Measurements from ENCODE around the gene ZNF292.
A peak's percentile ranks its signal among the peaks of the same experiment; 100 is the strongest.
"Not testable (repeated sequence)": the region's sequence is repeated elsewhere in the genome, so short reads cannot be mapped to it uniquely, and the experiment has no call there.

Gene ZNF292

DNA sequence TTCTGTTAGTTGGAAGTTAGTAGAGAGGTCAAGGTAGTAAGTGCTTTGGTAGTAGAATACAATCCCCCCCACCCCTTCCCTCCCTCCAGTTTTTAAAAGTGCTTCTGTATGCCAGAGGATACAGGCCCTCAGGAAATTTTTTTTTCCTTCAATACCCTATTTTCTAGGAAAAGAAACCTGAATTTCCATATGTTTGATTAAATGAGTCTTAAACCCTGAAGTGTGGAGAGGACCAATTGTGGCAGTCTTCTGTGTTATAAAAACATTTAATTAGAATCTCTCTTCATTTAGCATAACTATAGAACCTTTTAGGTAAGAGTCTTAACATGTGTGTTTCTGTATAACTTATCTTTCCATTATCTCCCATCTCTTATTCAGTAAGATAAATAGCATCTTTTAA lies 59.5 kb downstream of the ZNF292 start:
- DNase-seq = no peak

DNA sequence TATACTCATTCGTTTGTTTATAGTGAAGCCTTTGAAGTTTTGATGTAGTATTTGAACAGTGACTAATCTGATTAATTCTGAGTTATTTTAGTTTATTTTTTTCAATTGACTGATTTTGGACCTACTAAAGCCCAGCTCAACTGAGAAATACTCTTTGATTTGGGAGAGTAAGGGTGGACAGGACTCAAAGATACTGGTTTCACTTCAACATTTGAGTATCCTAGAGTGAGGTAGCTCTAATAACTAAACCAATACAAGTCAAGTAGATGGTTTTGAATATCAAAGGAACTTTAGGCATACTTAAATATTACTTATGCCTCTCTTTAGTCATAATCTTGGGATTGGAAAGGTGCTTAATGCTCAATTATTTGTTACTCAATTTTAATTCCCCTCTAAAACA lies 65.6 kb downstream of the ZNF292 start:
- DNase-seq = no peak

DNA sequence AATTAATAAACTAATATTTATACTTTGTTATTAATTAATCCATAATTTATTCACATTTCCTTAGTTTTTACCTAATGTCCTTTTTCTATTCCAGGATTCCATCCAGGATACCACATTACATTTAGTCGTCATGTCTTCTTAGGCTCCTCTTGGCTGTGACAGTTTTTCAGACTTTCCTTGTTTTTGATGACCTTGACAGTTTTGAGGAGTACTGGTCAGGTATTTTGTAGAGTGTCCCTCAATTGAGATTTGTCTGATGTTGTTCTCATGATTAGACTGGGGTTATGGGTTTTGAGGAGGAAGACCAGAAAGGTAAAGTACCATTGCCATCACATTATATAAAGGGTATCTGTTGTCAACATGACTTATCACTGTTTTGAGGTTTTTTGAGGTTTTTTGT lies 67.3 kb downstream of the ZNF292 start:
- DNase-seq = no peak

DNA sequence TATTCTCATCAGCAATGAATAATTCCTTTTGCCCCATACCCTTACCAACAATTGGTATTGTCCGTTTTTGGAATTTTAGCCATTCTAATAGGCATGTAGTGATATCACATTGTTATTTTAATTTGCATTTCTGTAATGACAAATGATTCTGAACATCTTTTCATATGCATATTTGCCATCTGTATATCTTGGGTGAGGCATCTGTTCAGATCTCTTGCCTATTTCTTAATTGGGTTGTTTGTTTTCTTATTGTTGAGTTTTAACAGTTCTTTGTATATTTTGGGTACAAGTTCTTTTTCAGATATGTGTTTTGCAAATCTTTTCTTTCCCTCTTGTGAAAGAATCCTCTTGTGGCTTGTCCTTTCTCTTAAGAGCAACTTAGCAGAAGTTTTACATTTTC lies 69.6 kb downstream of the ZNF292 start:
- DNase-seq = no peak

DNA sequence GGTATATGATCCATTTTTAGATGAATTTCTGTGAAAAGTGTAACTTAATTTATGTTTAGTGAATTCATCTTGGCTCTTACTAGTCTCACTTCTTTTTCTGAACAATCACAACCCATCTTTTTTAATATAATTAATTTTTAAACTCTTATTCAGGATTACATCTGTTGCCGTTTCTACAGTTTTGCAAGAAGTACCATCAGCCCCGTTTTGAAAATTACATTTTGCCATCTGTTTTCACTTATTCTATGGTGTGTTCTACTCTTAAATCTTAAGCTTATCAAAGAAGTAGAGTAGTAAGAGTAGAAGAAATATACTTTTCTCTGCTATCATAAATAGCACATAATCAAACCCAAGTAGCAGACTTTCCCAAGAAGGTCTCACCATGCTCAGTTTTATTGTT lies 70.1 kb downstream of the ZNF292 start:
- no peak for DNase-seq

DNA sequence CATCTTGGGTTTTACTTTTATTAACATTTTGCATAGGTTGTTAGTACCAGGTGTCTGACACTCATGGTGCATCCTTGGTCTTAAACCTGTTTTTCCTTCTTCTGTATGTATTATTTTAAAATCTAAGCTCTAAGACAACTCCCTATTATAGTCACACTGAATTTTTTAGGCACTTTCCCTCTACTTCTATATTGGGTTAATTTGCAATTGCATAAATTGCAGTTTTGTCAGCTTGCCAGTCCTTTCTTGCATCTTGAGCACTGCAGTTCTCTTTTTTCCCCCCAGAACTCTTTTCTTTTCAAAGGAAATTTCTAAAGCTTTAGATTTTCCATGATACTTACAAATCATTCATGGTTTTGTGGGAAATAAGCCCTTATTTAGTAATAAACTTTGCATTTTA lies 70.6 kb downstream of the ZNF292 start:
- no peak for DNase-seq

DNA sequence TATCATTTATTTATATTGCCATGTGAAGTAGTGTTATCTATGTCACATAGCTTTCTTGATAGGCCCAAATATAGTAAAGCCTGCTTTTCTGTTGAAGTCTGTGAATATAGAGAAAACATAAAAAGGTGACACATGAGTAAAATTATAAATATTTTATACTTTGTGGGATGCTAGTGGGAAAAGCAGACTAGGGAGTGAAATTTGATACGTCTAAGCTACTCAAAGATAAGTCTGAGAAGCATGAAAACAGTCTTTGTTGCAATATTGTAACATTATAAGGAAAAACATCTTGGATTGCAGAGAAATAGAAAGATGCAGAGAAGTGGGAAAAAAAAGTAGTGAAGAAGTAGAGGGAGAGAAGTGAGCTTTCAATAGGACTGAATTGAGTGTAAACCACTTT lies 75.4 kb downstream of the ZNF292 start:
- no peak for DNase-seq

DNA sequence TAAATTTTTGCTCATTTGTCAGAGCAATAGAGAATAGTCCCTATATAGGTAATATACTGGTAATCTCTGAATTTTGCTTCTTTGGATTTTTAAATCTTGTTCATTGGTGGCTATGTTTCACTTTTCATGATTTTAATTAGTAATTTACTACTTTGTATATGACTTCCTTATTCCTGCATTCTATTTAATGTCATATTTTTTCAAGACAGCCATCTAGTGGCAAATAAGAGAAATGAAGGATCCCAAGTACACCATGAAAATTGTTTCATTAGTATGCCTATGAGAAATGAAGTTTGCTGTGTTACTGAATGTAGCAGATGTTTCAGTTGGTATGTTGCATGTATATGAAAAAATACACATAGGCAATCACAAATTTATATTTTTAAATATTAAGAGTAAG lies 82.4 kb downstream of the ZNF292 start:
- peak in 1 of 2 donors; percentile 48 for DNase-seq

DNA sequence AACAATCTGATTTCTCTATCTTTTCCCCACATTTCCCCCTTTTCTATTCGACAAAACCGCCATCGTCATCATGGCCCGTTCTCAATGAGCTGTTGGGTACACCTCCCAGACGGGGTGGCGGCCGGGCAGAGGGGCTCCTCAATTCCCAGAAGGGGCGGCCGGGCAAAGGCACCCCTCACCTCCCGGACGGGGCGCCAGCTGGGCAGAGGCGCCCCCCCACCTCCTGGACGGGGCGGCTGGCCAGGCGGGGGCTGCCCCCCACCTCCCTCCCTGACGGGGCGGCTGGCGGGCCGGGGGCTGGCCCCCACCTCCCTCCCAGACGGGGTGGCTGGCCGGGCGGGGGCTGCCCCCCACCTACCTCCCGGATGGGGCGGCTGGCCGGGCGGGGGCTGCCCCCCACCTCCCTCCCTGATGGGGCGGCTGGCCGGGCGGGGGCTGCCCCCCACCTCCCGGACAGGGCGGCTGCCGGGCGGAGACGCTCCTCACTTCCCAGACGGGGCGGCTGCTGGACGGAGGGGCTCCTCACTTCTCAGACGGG lies 83.8 kb downstream of the ZNF292 start:
- DNase-seq = not testable (repeated sequence)

DNA sequence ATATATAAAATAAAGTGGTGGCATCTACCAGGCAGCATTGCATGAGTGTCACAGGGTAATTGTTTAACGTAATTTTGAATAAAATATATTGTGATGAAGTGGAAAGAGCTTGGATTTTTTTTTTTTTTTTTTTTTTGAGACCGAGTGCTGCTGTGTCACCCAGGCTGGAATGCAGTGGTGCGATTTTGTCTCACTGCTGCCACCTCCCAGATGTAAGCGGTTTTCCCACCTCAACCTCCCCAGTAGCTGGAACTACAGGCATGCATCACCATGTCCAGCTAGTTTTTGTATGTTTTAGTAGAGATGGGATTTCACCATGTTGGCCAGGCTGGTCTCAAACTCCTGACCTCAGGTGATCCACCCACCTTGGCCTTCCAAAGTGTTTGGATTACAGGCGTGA lies 85.9 kb downstream of the ZNF292 start:
- DNase-seq = no peak

DNA sequence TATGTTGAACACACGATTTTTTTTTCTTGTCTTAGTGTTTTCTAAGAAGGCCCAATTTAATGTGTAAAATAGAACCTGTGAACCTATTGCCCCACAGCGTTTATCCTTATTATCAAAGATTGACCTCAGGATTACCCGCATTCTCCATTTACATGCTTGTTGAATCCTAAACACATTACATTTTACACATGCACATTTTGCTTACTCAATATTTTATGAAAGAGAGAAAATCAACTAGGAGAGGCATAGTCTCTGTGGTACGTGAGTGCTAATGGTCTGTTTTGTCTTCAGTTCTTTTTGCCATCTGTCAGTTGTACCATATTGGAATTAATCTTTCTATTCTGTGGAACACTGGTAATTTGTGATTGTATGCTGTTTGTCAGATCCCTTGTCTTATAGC lies 86.9 kb downstream of the ZNF292 start:
- DNase-seq = no peak

DNA sequence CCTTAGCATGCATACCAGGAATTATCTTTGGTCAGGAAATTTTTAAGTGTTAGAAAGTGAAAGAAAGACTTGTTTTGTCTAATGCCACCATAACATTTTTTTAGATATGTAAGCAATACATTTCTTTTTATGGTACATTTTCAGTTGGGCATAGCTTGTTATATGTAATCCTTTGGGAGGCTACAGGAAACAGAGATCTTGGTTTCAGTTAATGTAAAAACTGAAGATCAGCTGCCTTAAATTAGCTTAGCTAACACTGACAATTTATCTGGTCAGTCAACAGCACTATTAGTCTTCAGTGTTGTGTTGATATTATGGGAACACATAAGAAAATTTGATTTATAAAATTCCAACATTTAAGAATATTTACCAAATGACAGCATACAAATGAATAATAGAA lies 88.4 kb downstream of the ZNF292 start:
- no peak for DNase-seq

DNA sequence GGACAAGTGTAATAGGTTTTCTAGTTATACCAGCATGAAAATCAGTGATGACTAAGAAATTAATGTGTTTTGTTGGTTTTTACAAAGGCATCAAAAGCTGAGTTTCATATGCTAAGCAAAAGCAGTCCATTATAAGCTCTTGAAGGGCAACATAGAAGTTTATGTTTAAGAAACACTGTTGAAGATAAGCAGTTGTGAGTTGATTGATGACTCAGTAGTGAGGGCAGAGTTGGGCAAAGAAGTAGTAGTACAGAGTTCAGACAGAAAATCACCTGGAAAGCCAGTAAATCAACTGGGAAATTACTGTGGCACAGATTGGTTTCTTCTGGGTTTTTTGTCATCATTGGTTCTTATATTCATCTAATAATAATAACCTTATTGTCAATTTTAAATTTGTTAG lies 89.0 kb downstream of the ZNF292 start:
- no peak for DNase-seq

DNA sequence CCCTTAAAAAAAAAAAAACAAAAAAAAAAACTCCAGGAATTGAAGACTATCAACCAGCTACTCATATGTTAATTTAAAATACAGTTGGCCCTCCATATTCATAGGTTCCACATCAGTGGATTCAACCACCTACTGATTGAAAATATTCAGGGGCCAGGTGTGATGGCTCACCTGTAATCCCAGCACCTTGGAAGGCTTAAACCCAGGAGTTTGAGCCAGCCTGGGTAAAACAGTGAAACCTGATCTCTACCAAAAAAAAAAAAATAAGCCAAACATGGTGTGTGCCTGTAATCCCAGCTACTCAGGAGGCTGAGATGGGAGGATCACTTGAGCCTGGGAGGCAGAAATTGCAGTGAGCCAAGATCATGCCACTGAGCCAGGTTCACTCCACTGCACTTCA lies 94.7 kb downstream of the ZNF292 start:
- no peak for DNase-seq

DNA sequence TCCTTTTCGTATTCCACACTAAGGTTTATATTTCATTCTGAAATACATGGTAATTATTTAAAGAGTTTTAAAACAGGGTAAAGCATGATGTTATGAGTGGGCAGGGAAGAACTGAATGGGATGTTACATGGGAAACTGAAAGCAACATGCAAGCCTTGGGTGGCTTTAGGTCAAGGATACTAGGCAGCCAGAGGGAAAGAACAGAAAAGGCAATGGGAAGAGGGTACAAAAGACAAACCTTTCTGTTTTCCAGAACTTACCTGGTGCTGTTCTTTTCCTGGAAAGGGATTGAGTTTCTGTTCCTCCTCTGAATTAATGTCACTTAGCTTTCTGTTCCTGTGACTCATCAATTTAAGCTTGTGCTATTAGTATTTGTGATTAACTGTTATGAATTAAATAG lies 95.9 kb downstream of the ZNF292 start:
- no peak for DNase-seq

DNA sequence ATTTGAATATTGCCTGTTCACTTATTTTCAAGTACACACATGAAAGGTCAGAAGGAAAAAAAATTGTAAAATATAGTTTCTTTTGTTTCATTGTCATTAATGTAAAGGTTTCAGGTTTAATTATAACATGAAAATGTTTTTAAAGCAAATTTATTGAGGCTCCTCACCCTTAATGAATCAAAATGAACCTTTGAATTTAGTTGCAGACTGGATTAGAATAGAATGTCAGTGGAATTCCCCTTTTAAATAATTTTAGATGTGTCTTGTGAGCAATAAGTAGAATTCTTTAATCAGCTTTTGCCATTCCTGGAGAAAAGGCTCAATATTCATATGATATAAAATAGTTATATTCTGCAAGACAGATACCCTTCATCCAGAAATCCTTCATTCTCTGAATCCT lies 96.4 kb downstream of the ZNF292 start:
- no peak for DNase-seq

DNA sequence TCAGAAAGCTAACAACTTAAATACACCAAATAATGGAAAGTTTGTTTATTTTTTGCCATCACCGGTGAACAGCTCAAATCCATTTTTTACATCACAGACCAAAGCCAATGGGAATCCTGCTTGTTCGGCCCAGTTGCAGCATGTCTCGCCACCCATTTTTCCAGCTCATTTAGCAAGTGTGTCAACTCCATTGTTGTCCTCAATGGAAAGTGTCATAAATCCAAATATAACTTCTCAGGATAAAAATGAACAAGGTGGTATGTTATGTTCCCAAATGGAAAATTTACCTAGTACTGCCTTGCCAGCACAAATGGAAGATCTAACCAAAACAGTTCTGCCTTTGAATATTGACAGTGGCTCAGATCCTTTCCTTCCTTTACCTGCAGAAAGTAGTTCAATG lies 101.7 kb downstream of the ZNF292 start:
- DNase-seq = no peak

DNA sequence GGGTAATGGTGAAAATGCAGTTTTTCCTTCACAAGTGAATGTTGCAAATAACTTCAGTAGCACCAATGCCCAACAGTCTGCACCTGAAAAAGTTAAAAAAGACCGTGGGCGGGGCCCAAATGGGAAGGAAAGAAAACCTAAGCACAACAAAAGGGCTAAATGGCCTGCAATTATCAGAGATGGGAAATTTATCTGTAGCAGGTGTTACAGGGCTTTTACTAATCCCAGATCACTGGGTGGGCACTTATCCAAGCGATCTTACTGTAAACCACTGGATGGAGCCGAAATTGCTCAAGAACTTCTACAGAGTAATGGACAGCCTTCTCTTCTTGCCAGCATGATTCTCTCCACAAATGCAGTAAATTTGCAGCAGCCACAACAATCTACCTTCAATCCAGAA lies 102.2 kb downstream of the ZNF292 start:
- DNase-seq = no peak

DNA sequence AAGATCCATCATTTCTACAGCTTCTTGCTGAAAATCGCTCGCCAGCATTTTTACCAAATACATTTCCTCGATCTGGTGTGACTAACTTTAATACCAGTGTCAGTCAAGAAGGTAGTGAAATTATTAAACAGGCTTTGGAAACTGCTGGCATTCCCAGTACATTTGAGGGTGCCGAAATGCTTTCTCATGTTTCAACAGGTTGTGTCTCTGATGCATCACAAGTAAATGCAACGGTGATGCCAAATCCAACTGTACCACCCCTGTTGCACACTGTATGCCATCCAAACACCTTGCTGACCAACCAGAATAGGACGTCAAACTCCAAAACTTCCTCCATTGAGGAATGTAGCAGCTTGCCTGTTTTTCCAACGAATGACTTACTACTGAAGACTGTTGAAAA lies 102.6 kb downstream of the ZNF292 start:
- no peak for DNase-seq

DNA sequence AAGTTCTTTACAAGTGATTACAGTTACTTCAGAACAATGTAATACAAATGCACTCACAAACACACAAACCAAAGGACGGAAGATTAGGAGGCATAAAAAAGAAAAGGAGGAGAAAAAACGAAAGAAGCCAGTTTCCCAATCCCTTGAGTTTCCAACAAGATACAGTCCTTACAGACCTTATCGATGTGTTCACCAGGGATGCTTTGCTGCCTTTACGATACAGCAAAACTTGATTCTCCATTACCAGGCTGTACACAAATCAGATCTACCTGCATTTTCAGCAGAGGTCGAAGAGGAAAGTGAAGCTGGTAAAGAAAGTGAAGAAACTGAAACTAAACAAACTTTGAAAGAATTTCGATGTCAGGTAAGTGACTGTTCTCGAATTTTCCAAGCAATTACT lies 104.4 kb downstream of the ZNF292 start:
- DNase-seq = no peak

DNA sequence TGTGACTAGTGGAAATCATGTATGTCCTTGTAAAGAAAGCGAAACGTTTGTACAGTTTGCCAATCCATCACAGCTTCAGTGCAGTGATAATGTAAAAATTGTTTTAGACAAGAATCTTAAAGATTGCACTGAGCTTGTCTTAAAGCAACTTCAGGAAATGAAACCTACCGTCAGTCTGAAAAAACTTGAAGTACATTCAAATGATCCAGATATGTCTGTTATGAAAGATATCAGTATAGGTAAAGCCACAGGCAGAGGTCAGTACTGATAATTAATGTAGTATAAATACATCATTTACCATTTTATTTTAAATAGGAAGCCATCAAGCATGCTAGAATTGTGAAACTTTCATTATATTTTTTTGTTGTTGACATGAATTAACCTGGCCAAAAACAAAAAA lies 106.2 kb downstream of the ZNF292 start:
- no peak for DNase-seq

DNA sequence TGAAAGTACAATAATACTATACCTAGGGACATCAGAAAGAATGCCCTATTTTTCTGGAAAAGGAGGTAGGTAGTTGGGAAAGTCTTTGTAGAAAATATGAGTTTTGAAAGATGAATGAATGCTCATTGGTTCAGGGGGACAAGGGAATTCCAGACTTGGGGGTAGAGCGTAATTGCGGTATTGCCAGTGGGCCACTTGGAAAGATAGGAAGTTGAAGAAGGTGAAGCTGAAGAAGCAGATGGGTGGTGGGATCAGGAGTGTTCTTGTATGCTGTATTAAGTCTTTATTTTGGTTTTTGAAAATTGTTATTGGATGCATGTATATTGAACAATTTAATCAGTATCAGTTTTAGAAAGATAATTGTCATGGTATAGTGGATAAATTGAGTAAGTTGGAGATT lies 109.1 kb downstream of the ZNF292 start:
- no peak for DNase-seq

DNA sequence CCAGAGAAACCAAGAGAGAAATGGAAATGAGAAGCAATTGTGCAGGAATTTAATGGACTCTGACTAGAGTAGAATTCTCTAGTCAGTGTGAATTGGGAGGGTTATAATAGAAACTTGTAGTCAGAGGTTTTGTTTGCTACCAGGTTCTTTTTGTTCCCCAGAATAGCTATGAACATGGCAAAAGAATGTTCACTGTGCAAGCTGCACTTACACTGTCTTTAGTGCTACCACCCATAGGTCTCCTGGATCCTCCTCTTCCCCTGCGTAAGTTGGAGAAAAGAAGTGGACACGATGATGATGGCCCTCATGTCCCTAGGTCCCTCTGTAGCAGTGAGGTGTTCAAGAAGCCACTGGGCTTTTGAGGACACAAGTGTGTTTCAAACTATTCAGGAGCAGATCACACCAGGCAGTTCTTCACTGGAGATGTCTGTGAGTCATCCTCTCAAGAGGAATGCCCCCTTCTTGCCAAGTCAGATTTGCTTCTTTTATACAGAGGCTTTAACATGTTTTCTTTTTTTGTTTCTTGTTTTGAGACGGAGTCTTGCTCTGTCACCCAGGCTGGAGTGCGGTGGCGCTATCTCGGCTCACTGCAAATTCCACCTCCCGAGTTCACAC lies 119.4 kb downstream of the ZNF292 start:
- no peak for DNase-seq

DNA sequence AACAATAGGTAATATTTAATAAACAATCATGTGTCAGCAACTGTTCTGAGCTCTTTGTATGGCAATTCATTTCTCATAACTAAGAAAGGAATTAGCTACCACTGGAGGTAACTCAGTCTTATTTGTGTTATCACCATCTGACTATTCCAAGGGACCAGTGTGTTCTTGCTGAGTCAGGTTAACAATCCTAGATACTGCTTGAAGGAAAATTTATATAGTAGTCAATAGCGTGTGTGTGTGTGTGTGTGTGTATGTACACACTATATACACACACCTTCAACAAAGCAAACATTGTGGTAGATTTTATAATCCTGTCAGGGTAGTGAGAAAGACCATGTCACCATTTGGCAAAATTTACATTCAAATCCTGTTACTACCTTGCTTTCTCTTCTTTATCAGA lies 121.3 kb downstream of the ZNF292 start:
- no peak for DNase-seq

DNA sequence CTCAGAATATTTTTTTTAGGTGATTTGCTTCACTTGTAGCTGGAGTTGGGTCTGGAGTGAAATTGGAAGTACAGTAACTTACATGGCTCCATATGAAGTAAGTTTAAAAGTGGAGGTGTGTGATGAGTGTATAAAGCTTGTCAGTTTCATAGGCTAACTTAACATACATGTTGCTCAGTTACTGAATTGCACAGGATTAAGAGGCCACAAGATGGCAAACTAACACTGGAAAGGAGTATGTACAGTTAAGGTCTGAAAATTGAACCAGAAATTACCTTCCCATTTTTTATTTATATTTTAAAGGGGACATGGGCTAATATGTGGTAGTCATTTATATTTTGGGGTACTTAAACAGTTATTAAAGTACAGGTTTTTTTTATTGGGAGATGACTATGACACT lies 121.8 kb downstream of the ZNF292 start:
- DNase-seq = no peak
